ENCODE measurements around the gene NUDT1.

NUDT1 gene

DNA sequence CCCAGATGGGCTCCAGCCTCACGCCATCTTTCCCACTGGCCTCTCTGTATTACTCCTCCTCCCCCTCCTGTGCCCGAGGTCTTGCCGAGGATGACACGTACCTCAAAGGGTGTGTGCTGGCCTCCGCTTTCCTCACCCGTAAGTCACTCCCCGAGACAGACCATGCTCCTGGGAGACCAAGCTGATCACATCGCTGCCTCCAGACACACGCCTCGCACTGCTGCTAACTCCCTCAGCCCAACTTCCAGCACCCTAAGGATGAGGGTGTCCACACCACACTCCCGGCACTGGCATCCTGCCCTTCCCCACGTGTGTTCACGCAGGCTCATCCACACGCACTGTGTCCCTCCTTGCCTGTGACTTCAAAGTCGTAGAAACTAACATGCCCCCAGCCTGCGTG is 33.3 kb upstream of the NUDT1 start:
- TF ChIP-seq, protein P1, sequence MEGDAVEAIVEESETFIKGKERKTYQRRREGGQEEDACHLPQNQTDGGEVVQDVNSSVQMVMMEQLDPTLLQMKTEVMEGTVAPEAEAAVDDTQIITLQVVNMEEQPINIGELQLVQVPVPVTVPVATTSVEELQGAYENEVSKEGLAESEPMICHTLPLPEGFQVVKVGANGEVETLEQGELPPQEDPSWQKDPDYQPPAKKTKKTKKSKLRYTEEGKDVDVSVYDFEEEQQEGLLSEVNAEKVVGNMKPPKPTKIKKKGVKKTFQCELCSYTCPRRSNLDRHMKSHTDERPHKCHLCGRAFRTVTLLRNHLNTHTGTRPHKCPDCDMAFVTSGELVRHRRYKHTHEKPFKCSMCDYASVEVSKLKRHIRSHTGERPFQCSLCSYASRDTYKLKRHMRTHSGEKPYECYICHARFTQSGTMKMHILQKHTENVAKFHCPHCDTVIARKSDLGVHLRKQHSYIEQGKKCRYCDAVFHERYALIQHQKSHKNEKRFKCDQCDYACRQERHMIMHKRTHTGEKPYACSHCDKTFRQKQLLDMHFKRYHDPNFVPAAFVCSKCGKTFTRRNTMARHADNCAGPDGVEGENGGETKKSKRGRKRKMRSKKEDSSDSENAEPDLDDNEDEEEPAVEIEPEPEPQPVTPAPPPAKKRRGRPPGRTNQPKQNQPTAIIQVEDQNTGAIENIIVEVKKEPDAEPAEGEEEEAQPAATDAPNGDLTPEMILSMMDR (conservative IDR thresholded peaks at IDR 0.05; ENCODE audit: low read length): no peak
- H3K4me3 ChIP-seq (ENCODE audit: low read length): no peak overlapping the region
- DNase-seq (ENCODE audit: low read depth): no peak

DNA sequence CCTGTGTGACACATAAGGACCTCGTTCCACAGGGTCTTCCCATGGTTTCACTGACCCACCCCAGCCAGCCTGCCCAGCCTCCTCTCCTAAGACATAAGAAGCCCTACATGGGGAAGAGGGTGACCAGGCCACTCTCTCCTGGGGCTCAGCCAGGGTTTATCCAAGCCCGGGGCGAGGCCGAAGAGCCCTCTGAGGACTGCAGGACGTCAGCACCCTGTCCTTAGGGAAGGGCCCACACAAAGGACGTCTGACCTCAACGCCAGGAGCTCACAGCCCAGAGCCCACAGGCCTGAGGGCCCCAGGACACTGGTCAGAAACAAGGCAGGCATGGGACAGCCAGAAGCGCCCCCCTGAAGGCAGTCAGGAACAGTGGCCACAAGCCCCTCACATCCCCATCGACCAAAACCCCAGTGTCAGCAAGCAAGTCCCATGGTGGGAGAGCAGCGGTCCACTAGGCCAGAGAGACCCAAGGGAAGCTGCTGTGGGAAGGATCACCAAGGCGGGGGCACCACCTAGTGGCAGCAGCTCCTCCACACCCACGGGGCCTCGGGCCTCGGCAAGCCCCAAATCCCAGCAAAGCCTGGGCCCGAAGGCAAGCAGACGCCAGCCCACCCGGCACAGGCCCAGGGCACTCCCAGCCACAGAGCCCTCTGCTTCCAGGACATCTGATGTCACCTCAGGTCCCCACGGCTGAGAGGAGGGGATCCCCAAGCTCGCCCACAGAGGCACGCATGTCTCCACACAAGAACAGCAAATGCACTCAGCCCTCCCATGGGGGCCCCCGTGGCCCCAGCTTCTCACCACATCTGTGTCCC is 32.7 kb upstream of the NUDT1 start:
- TF ChIP-seq, protein P1 (conservative IDR thresholded peaks at IDR 0.05; ENCODE audit: low read length): peak; percentile 87
- DNase-seq (ENCODE audit: low read depth): peak; percentile 78
- no peak overlapping the region for H3K4me3 ChIP-seq (ENCODE audit: low read length)

DNA sequence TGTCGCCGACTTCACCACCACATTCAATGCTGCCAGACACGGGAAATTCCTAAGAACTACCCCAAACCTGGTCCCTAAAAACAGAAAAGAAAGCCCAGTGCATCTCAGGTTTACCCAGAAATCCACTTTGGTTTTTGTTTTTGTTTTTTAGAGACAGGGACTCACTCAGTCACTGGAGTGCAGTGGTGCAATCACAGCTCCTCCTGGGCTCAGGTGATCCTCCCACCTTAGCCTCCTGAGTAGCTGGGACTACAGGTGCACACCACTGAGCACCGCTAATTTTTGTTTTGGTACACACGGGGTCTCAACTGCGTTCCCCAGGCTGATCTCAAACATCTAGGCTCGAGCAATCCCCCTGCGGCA is 32.1 kb upstream of the NUDT1 start:
- TF ChIP-seq, protein P1 (conservative IDR thresholded peaks at IDR 0.05; ENCODE audit: low read length): no peak
- no peak for DNase-seq (ENCODE audit: low read depth)
- no peak overlapping the region for H3K4me3 ChIP-seq (ENCODE audit: low read length)

DNA sequence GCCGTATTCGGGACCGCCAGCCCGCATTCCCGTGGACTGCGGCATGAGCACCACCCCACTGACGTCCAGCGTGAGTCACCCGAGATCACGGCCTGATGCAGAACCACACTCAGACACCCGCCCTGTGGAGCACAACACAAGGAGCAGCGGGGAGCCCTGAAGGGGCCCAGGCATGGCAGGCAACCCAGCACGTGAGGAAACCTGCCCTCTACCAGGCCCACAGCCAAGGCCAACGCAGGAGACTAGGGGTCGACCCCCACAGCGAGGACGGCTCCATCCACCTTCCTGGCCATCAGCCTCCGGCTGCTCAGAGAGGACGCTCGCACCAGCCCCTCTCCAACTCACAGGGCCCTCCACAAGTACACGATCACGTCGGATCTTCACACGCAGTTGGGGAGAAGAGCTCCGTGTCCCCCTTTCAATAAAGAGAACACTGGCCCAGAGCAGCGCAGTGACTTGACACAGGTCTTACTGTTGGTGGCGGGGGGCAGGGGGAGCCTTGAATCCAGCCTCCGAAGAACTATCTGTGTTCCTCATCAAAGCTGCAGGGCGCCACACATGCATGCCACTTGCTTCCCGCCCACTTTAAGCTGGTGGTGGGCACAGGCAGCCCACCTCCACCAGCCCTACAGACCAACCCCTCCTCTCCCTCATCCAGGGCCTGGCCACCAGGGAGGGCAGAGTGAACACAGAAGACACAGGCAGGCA is 31.3 kb upstream of the NUDT1 start:
- no peak overlapping the region for H3K4me3 ChIP-seq (ENCODE audit: low read length)
- DNase-seq (ENCODE audit: low read depth): no peak
- TF ChIP-seq, protein P1 (conservative IDR thresholded peaks at IDR 0.05; ENCODE audit: low read length): no peak

DNA sequence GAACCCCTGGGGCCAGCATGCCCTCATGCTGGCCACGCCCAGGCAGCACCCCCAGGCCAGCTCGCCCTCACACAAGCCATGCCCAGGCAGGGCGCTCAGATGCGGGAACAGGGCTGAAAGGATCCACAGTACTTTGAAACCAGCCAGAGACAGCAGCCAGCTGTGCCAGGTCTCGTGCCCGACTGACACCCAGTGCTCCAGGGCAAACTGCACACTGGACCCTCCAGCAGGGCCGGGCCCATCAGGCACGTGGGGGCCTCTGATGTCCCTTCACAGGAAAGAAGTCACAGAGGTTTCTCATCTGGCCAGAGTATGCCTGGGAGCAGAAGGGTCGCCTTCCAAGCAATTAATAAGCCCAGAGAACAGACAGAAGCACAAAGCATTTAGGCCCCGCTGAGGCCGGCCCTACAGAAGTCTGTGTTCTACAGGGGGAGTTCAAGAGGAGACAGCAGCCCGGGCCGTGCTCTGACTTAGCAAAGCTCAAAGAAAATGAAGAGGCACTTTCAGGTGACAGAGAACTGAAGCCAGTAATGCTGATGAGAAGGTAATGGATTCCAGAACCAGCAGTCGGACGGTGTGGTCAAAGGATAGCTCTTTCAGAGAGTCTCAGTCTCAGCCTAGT is 30.7 kb upstream of the NUDT1 start:
- no peak overlapping the region for H3K4me3 ChIP-seq (ENCODE audit: low read length)
- no peak for DNase-seq (ENCODE audit: low read depth)
- TF ChIP-seq, protein P1 (conservative IDR thresholded peaks at IDR 0.05; ENCODE audit: low read length): no peak

DNA sequence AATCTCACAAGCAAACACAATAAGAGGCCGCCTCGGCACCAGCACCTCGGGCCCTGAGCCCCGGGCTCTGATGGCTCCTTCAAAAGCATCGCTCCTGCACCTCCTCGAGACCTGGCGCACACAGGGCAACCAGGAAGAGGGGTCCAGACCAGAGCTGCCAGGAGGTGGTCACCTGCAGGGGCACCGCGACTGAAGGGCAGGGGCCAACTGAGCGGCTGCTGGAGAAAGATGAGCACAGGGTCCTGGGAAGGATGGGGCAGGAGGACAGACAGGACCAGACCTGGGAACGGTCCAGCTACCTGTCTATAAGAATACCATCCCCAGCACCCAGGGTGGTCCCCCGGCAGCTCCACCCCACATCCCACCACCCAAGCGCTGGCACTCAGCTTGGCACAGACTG is 30.1 kb upstream of the NUDT1 start:
- TF ChIP-seq, protein P1 (conservative IDR thresholded peaks at IDR 0.05; ENCODE audit: low read length): no peak
- no peak for DNase-seq (ENCODE audit: low read depth)
- no peak overlapping the region for H3K4me3 ChIP-seq (ENCODE audit: low read length)
